GM21381 (cell line): Measurements from ENCODE around the gene TLR7.

Experiments used
- ATAC-seq: cut with Tn5 transposase; IDR thresholded peaks from one replicate; pipeline ENCODE4 v1.9.1; 2021; ENCODE audit warnings: mild to moderate bottlenecking, moderate library complexity; ENCODE audit not compliant: unreplicated experiment

Gene TLR7

DNA sequence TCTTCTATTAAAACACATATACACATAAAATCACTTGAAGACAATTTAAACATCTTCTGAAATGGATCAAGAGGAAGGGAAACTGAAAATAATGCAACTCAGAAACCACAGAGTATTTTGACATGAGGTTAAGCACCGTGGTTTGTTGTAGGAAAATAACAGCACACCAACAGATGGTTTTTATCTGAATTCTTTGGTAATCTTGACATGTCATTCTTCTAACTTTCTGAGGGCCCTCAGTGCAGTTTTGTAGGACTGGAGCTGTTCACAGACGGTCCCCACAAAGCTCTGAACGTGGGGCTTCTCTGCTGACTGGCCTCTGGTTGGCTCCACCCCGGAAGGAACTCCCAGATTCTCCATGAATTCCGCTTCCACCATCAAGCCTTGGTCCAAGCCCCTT is 23.6 kb downstream of the TLR7 start:
- peak; percentile 69 for ATAC-seq

GRCh38 chrX:12891171-12891570 is 24.3 kb downstream of the TLR7 start:
- ATAC-seq: no peak

DNA sequence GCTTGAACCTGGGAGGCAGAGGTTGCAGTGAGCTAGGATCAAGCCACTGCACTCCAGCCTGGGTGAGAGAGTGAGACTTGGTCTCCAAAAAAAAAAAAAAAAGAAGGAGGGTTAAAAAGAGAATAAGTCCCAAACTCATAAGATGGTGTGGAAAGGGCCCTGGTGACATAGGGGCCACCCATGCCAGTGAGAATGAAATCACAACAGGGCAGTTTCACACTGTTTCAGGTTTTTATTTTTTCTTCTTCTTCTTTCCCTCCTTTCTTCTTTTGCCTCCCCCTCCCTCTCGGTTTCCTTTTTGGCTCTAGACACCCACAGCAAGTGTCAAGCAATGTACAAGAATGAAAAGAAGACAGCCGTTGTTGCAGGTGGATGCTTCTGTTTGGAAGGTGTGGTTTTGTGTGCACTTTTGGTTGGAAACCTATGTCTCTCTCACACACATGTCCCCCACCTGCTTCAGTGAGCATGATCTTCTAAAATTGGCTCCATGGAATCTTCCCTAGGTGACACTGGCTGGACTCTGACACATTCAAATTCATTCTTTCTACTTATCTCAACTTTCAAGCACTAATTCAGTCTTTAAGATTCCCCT is 25.1 kb downstream of the TLR7 start:
- ATAC-seq: no peak

GRCh38 chrX:12892716-12893115 is 25.8 kb downstream of the TLR7 start:
- ATAC-seq: no peak

GRCh38 chrX:12894074-12895030 is 27.5 kb downstream of the TLR7 start:
- ATAC-seq: no peak

GRCh38 chrX:12895866-12896265 is 29.0 kb downstream of the TLR7 start:
- ATAC-seq: no peak

GRCh38 chrX:12896935-12897334 is 30.1 kb downstream of the TLR7 start:
- no peak for ATAC-seq

DNA sequence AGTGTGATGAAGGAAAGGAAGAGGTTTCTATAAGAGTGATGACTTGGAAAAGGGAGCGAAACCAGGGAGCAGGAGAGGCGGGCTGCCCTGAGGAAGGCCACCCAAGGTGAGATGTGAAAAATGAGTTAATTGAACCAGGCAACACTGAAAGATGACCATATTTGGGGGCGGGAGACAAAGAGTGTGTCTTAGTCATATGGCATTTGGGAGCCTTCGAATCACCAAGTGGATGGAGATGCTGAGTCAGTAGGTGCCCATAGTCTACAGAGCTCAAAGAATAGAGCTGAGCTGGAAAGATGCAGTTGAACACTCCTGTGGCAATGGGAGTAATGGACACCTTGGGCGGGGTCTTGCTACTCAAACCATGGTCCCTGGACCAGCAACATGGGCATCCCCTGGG is 31.2 kb downstream of the TLR7 start:
- no peak for ATAC-seq

DNA sequence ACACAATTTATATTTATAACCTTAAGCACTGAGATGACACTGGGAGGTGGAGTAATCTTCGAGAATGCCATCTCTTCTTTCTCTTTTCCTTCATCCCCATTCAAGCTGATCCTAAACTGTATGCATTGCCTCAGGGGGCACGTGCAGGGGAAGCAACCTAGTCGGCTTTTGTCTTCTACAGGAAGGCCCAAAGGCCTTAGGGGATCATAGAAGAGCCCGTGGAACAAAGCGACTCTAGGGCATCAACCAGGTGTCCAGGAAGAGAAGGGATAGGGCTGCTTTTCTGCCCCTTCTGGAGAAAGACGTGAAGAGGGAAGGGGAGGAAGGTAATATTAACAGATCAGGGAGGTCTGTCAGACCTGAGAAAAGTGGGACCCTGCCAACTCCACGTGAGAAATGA is 32.6 kb downstream of the TLR7 start:
- no peak for ATAC-seq

- no peak for ATAC-seq
These were observed 34.6 kb downstream of the TLR7 start for GRCh38 chrX:12901486-12901885.

- ATAC-seq: no peak
These were observed 36.8 kb downstream of the TLR7 start for GRCh38 chrX:12903646-12904045.

GRCh38 chrX:12906046-12906761 is 39.3 kb downstream of the TLR7 start, which contains the start of gene TLR8:
Gene TLR8, plus strand, starts transcription at chrX:12906620. Its CDS starts 87 bp downstream, at chrX:12906707.
- no peak for ATAC-seq

- ATAC-seq: no peak
These were observed 43.7 kb downstream of the TLR7 start for GRCh38 chrX:12910423-12911121.

- no peak for ATAC-seq
These were observed 44.2 kb downstream of the TLR7 start for GRCh38 chrX:12911122-12911470.

DNA sequence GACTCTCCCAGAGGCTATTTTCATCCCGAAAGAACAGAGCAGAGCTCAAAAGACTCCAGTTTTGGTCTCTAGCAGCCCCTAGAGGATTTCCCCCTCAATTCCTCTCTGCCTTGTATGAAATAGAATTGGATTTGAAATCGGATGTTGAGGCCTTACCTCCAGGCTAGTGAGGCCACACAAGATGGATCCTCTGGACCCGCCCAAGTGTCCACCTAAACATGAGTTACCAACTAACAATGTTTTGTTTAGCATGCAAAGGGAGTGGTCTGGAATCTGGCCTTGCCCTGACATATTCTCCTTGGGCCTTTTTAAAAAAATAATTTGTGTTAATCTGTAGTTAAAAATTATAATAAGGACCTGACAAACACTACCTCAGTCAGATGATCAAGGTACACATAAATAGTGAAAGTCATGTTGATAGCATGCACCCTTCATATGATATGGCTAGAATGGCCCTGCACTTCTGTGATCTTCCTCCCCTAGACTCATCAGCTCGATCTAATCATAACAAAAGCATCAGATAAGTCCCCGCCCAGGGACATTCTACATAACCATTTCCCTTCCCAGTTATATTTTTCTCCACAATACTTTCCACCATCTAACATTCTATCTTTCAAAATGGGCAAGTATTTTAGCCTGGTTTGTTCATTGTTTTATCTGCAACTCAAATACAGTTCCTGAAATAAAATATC is 46.1 kb downstream of the TLR7 start:
- ATAC-seq: no peak

DNA sequence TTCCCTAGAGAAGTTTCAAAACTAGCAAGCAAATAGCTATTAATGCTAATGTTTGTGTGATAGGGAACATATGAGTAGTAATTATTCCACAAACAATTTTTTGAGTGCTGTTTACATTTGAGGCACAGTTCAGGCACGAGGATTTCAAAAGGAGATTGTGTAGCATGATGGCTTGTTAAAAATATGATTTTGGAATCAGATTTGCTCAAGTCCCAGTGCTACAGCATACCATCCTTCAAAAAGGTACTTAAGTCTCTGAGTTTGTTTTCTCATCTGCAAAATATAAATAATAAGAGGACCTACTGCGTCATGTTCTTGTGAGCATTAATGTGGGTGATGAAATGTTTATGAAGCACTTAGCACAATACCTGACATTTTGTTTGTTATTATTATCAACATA is 50.9 kb downstream of the TLR7 start:
- no peak for ATAC-seq

- ATAC-seq: no peak
These were observed 52.2 kb downstream of the TLR7 start for GRCh38 chrX:12919051-12919450.

DNA sequence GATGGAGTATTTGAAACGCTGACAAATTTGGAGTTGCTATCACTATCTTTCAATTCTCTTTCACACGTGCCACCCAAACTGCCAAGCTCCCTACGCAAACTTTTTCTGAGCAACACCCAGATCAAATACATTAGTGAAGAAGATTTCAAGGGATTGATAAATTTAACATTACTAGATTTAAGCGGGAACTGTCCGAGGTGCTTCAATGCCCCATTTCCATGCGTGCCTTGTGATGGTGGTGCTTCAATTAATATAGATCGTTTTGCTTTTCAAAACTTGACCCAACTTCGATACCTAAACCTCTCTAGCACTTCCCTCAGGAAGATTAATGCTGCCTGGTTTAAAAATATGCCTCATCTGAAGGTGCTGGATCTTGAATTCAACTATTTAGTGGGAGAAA is 52.7 kb downstream of the TLR7 start:
- no peak for ATAC-seq

- ATAC-seq: no peak
These were observed 54.1 kb downstream of the TLR7 start for GRCh38 chrX:12920990-12921389.

GRCh38 chrX:12921886-12922598 is 55.2 kb downstream of the TLR7 start:
- no peak for ATAC-seq
